MCF 10A (cell line): ENCODE data around the gene COA8. TPM values are rescaled to one million over a fixed set of nuclear protein-coding genes. Genes with fewer than 3 reads are reported as not detected.

Experiments used
- BruUV-seq: library from RNA; stranded (reverse); fragments of 400-500 nt; replicated peaks from 2 replicates; lab custom pipeline; 2021; lab: Mats Ljungman, UMichigan
- CTCF ChIA-PET: fragments of 300-600 bp; sonication (Branson Sonifier 250); formaldehyde crosslinking; extraction: SDS; loops from one replicate; lab custom pipeline; 2021; ENCODE audit warnings: antibody characterized with exemption, inconsistent platforms; lab: Yijun Ruan, JAX
- POLR2A ChIA-PET: fragments of 300-600, 350-650 bp; sonication (Branson Sonifier 250); formaldehyde crosslinking; extraction: SDS; loops from one replicate; lab custom pipeline; 2020; ENCODE audit warnings: antibody characterized with exemption, inconsistent platforms; lab: Yijun Ruan, JAX
- DNase-seq: peaks from one replicate; pipeline ENCODE4 v3.0.0-alpha.2; 2018; ENCODE audit not compliant: unreplicated experiment
- H3K27ac Mint-ChIP-seq: one replicate; pipeline ENCODE4 v1.8.0; 2022; ENCODE audit warnings: mild to moderate bottlenecking, low read depth, mixed read lengths; ENCODE audit not compliant: unreplicated experiment
- H3K27me3 Mint-ChIP-seq: one replicate; pipeline ENCODE4 v1.8.0; 2022; ENCODE audit warnings: mixed read lengths; ENCODE audit not compliant: insufficient read depth, unreplicated experiment
- H3K36me3 Mint-ChIP-seq: one replicate; pipeline ENCODE4 v1.8.0; 2022; ENCODE audit warnings: mild to moderate bottlenecking, moderate library complexity, mixed read lengths; ENCODE audit not compliant: insufficient read depth, unreplicated experiment
- H3K4me1 Mint-ChIP-seq: one replicate; pipeline ENCODE4 v1.8.0; 2022; ENCODE audit warnings: mixed read lengths; ENCODE audit not compliant: insufficient read depth, unreplicated experiment
- H3K4me3 Mint-ChIP-seq: one replicate; pipeline ENCODE4 v1.8.0; 2022; ENCODE audit warnings: mild to moderate bottlenecking, moderate library complexity, mixed read lengths; ENCODE audit not compliant: unreplicated experiment
- H3K9me3 Mint-ChIP-seq: one replicate; pipeline ENCODE4 v1.8.0; 2022; ENCODE audit warnings: mixed read lengths; ENCODE audit not compliant: unreplicated experiment
- CTCF ChIP-seq: fragments of 200-600 bp; IDR thresholded peaks from one replicate; pipeline ENCODE4 v1.8.0; 2022; ENCODE audit warnings: antibody characterized with exemption, mild to moderate bottlenecking; ENCODE audit not compliant: unreplicated experiment
- intact Hi-C: fragments of 100-400 bp; cut with micrococcal nuclease; formaldehyde crosslinking; loops from 2 replicates; pipeline ENCODE4 v1.14.1; 2022
- total RNA-seq: library from RNA; stranded (reverse); gene quantifications from 2 replicates; pipeline ENCODE4 v1.2.3, GENCODE V29; 2022

COA8 gene
- total RNA-seq, 1 experiment from 2014 or later = 68.9 TPM

GRCh38 chr14:103552011-103552845, 10.5 kb upstream of the COA8 start:
- peaks cover 23% of the 10 kb centered on the region for H3K4me1 Mint-ChIP-seq
- H3K9me3 Mint-ChIP-seq = no peaks in the 10 kb centered on the region
- TF ChIP-seq CTCF = no peak
- H3K27ac Mint-ChIP-seq = peak overlapping the region; percentile 40
- H3K27me3 Mint-ChIP-seq = no peaks in the 10 kb centered on the region
- peaks cover 25% of the 10 kb centered on the region for H3K36me3 Mint-ChIP-seq
- CTCF ChIA-PET = interaction anchor here (0.6 to 10.7 kb wide), 10 partner anchors 9 to 884 kb away, joined by 3 to 126 read pairs (median 4); no protein-coding TSS in a partner anchor
- peak overlapping the region; percentile 54 for H3K4me3 Mint-ChIP-seq
- peak; percentile 75 for DNase-seq
- intact Hi-C loops = no loop called here
- POLR2A ChIA-PET = interaction anchor here (0.6 to 4.2 kb wide), 10 partner anchors 10 to 81 kb away, joined by 3 to 65 read pairs (median 4); partner anchors contain the start of genes BAG5, COA8, KLC1 and TRMT61A
- BruUV-seq = no TSS peak

- BruUV-seq = no TSS peak
- H3K9me3 Mint-ChIP-seq = no peaks in the 10 kb centered on the region
- H3K27me3 Mint-ChIP-seq = no peaks in the 10 kb centered on the region
- ChIA-PET POLR2A (interaction anchor here (0.8 to 4.2 kb wide), 7 partner anchors 10 to 76 kb away, joined by 4 to 65 read pairs (median 9); partner anchors contain the start of genes BAG5, COA8, KLC1 and TRMT61A), CTCF (interaction anchor here (0.6 to 10.7 kb wide), 7 partner anchors 9 to 423 kb away, joined by 3 to 126 read pairs (median 4); no protein-coding TSS in a partner anchor)
- no peak overlapping the region for H3K4me3 Mint-ChIP-seq
- peaks cover 23% of the 10 kb centered on the region for H3K4me1 Mint-ChIP-seq
- peak overlapping the region; percentile 40 for H3K27ac Mint-ChIP-seq
- no peak for DNase-seq
- peaks cover 25% of the 10 kb centered on the region for H3K36me3 Mint-ChIP-seq
- intact Hi-C loops = no loop called here
- TF ChIP-seq CTCF = no peak
Observed at GRCh38 chr14:103552846-103553210, 9.9 kb upstream of the COA8 start.

- no peak for TF ChIP-seq CTCF
- Mint-ChIP-seq H3K27me3 (no peaks in the 10 kb centered on the region), H3K4me1 (peaks cover 34% of the 10 kb centered on the region), H3K4me3 (no peak overlapping the region), H3K27ac (no peak overlapping the region), H3K9me3 (no peaks in the 10 kb centered on the region), H3K36me3 (peaks cover 51% of the 10 kb centered on the region)
- POLR2A ChIA-PET = interaction anchor here (0.6 to 2.4 kb wide), 3 partner anchors 15 to 37 kb away, joined by 4 to 10 read pairs (median 6); no protein-coding TSS in a partner anchor
- no TSS peak for BruUV-seq
- DNase-seq = no peak
- intact Hi-C loops = no loop called here
- CTCF ChIA-PET = interaction anchor here (0.6 to 10.7 kb wide), 2 partner anchors 8 to 37 kb away, joined by 3 to 126 read pairs; no protein-coding TSS in a partner anchor
Observed at GRCh38 chr14:103555559-103556337, 7.0 kb upstream of the COA8 start.
